H9 (cell line): ENCODE measurements around the gene NBEA. TPM values are rescaled to one million over a fixed set of nuclear protein-coding genes. Genes with fewer than 3 reads are reported as not detected.
A peak's percentile ranks its signal among the peaks of the same experiment; 100 is the strongest.

ENCODE experiments used
- DNase-seq: peaks from one replicate; pipeline ENCODE4 v3.0.0-alpha.2; 2017
- H2AFZ ChIP-seq: one replicate; pipeline ENCODE4 v1.6.1; 2013; ENCODE audit warnings: mild to moderate bottlenecking, low read length, control low read depth, moderate library complexity
- H2AK5ac ChIP-seq: 2 replicates; pipeline ENCODE4 v1.6.1; 2013; ENCODE audit warnings: low read length, control low read depth, mixed read lengths; ENCODE audit not compliant: insufficient read length
- H2BK120ac ChIP-seq: one replicate; pipeline ENCODE4 v1.6.1; 2013; ENCODE audit warnings: low read depth, mild to moderate bottlenecking, low read length, control low read depth, inconsistent platforms; ENCODE audit not compliant: poor library complexity, severe bottlenecking
- H2BK12ac ChIP-seq: 2 replicates; pipeline ENCODE4 v1.6.1; 2013; ENCODE audit warnings: low read length, control low read depth, mixed read lengths, low read depth; ENCODE audit not compliant: insufficient read length
- H2BK15ac ChIP-seq: 2 replicates; pipeline ENCODE4 v1.6.1; 2013; ENCODE audit warnings: low read depth, low read length, control low read depth
- H2BK20ac ChIP-seq: one replicate; pipeline ENCODE4 v1.6.1; 2013; ENCODE audit warnings: low read depth, mild to moderate bottlenecking, low read length, control low read depth, inconsistent platforms; ENCODE audit not compliant: poor library complexity, severe bottlenecking
- H2BK5ac ChIP-seq: 2 replicates; pipeline ENCODE4 v1.6.1; 2013; ENCODE audit warnings: low read length, control low read depth, mixed read lengths; ENCODE audit not compliant: insufficient read length
- H3K14ac ChIP-seq: 2 replicates; pipeline ENCODE4 v1.6.1; 2013; ENCODE audit warnings: low read length, control low read depth; ENCODE audit not compliant: insufficient read depth
- H3K18ac ChIP-seq: 2 replicates; pipeline ENCODE4 v1.6.1; 2013; ENCODE audit warnings: low read depth, mild to moderate bottlenecking, mixed read lengths, low read length, control low read depth; ENCODE audit not compliant: insufficient read length
- H3K23ac ChIP-seq: 2 replicates; pipeline ENCODE4 v1.6.1; 2013; ENCODE audit warnings: low read length, control low read depth, mixed read lengths, low read depth; ENCODE audit not compliant: insufficient read length
- H3K23me2 ChIP-seq: 2 replicates; pipeline ENCODE4 v1.6.1; 2013; ENCODE audit warnings: low read depth, mild to moderate bottlenecking, mixed read lengths, low read length, control low read depth; ENCODE audit not compliant: insufficient read length, poor library complexity, severe bottlenecking
- H3K27ac ChIP-seq: 2 replicates; pipeline ENCODE4 v1.5.1; 2013; ENCODE audit warnings: low read length, control low read depth, mixed read lengths, low read depth; ENCODE audit not compliant: insufficient read length
- H3K27me3 ChIP-seq: 2 replicates; pipeline ENCODE4 v1.6.1; 2013; ENCODE audit warnings: low read length, control low read depth, inconsistent platforms; ENCODE audit not compliant: insufficient read depth
- H3K4ac ChIP-seq: 2 replicates; pipeline ENCODE4 v1.6.1; 2013; ENCODE audit warnings: low read depth, mild to moderate bottlenecking, control low read depth, inconsistent platforms, low read length, moderate library complexity
- H3K4me1 ChIP-seq: 2 replicates; pipeline ENCODE4 v1.6.1; 2013; ENCODE audit warnings: low read length, control low read depth, inconsistent platforms; ENCODE audit not compliant: insufficient read depth
- H3K4me2 ChIP-seq: 2 replicates; pipeline ENCODE4 v1.6.1; 2013; ENCODE audit warnings: low read length, control low read depth, mixed read lengths; ENCODE audit not compliant: insufficient read length, insufficient read depth
- H3K56ac ChIP-seq: 2 replicates; pipeline ENCODE4 v1.6.1; 2013; ENCODE audit warnings: low read depth, mild to moderate bottlenecking, mixed read lengths, low read length, control low read depth; ENCODE audit not compliant: insufficient read length
- H3K79me1 ChIP-seq: 2 replicates; pipeline ENCODE4 v1.6.1; 2013; ENCODE audit warnings: low read depth, mild to moderate bottlenecking, moderate library complexity, low read length, control low read depth, inconsistent platforms; ENCODE audit not compliant: insufficient read depth, poor library complexity, severe bottlenecking
- H3K79me2 ChIP-seq: 2 replicates; pipeline ENCODE4 v1.6.1; 2013; ENCODE audit warnings: low read length, control low read depth, inconsistent platforms; ENCODE audit not compliant: insufficient read depth
- H3K9ac ChIP-seq: 2 replicates; pipeline ENCODE4 v1.6.1; 2013; ENCODE audit warnings: low read length, control low read depth, mixed read lengths; ENCODE audit not compliant: insufficient read length; ENCODE audit errors: extremely low read depth
- H3K9me3 ChIP-seq: one replicate; pipeline ENCODE4 v1.6.1; 2013; ENCODE audit warnings: low read depth, low read length, inconsistent platforms; ENCODE audit not compliant: control insufficient read depth
- H3T11ph ChIP-seq: one replicate; pipeline ENCODE4 v1.6.1; 2013; ENCODE audit warnings: mild to moderate bottlenecking, low read length, control low read depth, inconsistent platforms
- H4K20me1 ChIP-seq: one replicate; pipeline ENCODE4 v1.6.1; 2013; ENCODE audit not compliant: control insufficient read depth, insufficient read length, insufficient read depth
- H4K5ac ChIP-seq: 2 replicates; pipeline ENCODE4 v1.6.1; 2013; ENCODE audit warnings: low read depth, mild to moderate bottlenecking, mixed read lengths, low read length, control low read depth; ENCODE audit not compliant: insufficient read length
- H4K8ac ChIP-seq: replicated peaks from 2 replicates; pipeline ENCODE4 v1.6.1; 2013; ENCODE audit warnings: low read length, control low read depth, mixed read lengths, low read depth; ENCODE audit not compliant: insufficient read length
- H4K91ac ChIP-seq: 2 replicates; pipeline ENCODE4 v1.6.1; 2013; ENCODE audit warnings: low read depth, mild to moderate bottlenecking, moderate library complexity, mixed read lengths, low read length, control low read depth; ENCODE audit not compliant: insufficient read length
- H3K27ac Mint-ChIP-seq, 3 experiments: 2 replicates in 2 of 3; 3 replicates in 1 of 3; pipeline ENCODE4 v1.8.0; 2020 to 2021; ENCODE audit warnings: mixed read lengths in 3 of 3, mild to moderate bottlenecking in 1 of 3, moderate library complexity in 1 of 3
- H3K27me3 Mint-ChIP-seq: 2 replicates; pipeline ENCODE4 v1.8.0; 2021; ENCODE audit warnings: low read depth, mild to moderate bottlenecking, moderate library complexity, mixed read lengths
- H3K36me3 Mint-ChIP-seq, 3 experiments: 2 replicates in 2 of 3; 3 replicates in 1 of 3; pipeline ENCODE4 v1.8.0; 2020 to 2021; ENCODE audit warnings: low read depth in 3 of 3, mixed read lengths in 3 of 3; ENCODE audit not compliant: insufficient read depth in 1 of 3
- H3K4me1 Mint-ChIP-seq, 2 experiments: 2 replicates each; pipeline ENCODE4 v1.8.0; 2020; ENCODE audit warnings: mixed read lengths in 2 of 2
- H3K4me3 Mint-ChIP-seq, 2 experiments: 2 replicates in 1 of 2; 3 replicates in 1 of 2; pipeline ENCODE4 v1.8.0; 2020 to 2021; ENCODE audit warnings: mild to moderate bottlenecking in 2 of 2, mixed read lengths in 2 of 2, moderate library complexity in 1 of 2
- H3K9me3 Mint-ChIP-seq, 2 experiments: 2 replicates in 1 of 2; 3 replicates in 1 of 2; pipeline ENCODE4 v1.8.0; 2020; ENCODE audit warnings: mild to moderate bottlenecking in 2 of 2, mixed read lengths in 2 of 2, moderate library complexity in 1 of 2
- WGBS: extraction: QIAGEN DNeasy Blood & Tissue Kit; methylation state at CpG from one replicate; pipeline ENCODE4 v1.1.7; 2013; ENCODE audit warnings: missing lambda C conversion rate, low lambda C conversion rate, mixed read lengths; ENCODE audit not compliant: insufficient read length; ENCODE audit errors: extremely low coverage; 5-methylcytosine and 5-hydroxymethylcytosine counted together
- total RNA-seq: library from RNA; stranded (reverse); gene quantifications from 2 replicates; pipeline ENCODE4 v1.2.1, GENCODE V29; 2021
- TF ChIP-seq, protein P1 (sequence below): fragments of 200-600 bp; sonication (generic); conservative IDR thresholded peaks from 3 replicates; pipeline ENCODE4 v1.8.0; 2021; ENCODE audit warnings: antibody characterized with exemption, mild to moderate bottlenecking

The NBEA gene
- total RNA-seq, 1 experiment from 2014 or later = 17.3 TPM

DNA sequence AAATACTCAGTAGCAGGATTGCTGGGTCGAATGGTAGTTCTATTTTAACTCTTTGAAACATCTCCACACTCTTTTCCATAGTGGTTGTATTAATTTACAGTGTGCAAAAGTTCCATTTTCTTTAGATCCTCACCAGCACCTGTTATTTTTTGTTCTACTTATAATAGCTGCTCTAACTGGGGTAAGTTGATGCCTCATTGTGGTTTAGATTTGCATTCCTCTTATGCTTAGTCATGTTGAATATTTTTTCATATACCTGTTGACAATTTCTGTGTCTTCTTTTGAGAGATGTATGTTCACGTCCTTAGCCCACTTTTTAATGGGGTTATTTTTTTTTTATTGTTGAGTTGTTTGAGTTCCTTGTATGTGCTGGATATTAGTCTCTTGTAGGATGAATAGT, 144.6 kb downstream of the NBEA start:
- H3K27me3 ChIP-seq = no peaks in the 10 kb centered on the region
- Mint-ChIP-seq H3K4me3 (no peak overlapping the region), H3K9me3 (peaks cover 13 to 14% of the 10 kb centered on the region in 2 experiments; a peak in 4 of 5 replicates), H3K4me1 (no peaks in the 10 kb centered on the region), H3K27ac (peak overlapping the region in 1 of 3 experiments; percentile 24; a peak in 1 of 7 replicates), H3K27me3 (no peaks in the 10 kb centered on the region), H3K36me3 (peaks cover 30 to 34% (median 33%) of the 10 kb centered on the region in 3 experiments)
- no peak overlapping the region for H3K18ac ChIP-seq
- no peak overlapping the region for H2AK5ac ChIP-seq
- no peak overlapping the region for H3K23ac ChIP-seq
- H3K9me3 ChIP-seq = no peaks in the 10 kb centered on the region
- no peaks in the 10 kb centered on the region for H3K79me1 ChIP-seq
- no peak overlapping the region for H2BK120ac ChIP-seq
- H3K27ac ChIP-seq = no peak overlapping the region
- H4K5ac ChIP-seq = no peak overlapping the region
- no peak overlapping the region for H2BK15ac ChIP-seq
- H4K8ac ChIP-seq = no peak overlapping the region
- H3K14ac ChIP-seq = no peak overlapping the region
- no peak overlapping the region for H2BK20ac ChIP-seq
- H2BK5ac ChIP-seq = no peak overlapping the region
- H3K79me2 ChIP-seq = no peaks in the 10 kb centered on the region
- no peak overlapping the region for H2BK12ac ChIP-seq
- no peaks in the 10 kb centered on the region for H3K23me2 ChIP-seq
- no peak overlapping the region for H3K4me2 ChIP-seq
- H3K4ac ChIP-seq = no peak overlapping the region
- H3K9ac ChIP-seq = no peak overlapping the region
- no peak for DNase-seq
- H3K4me1 ChIP-seq = no peaks in the 10 kb centered on the region
- H4K20me1 ChIP-seq = no peaks in the 10 kb centered on the region
- H4K91ac ChIP-seq = no peak overlapping the region
- H3K56ac ChIP-seq = no peak overlapping the region
- WGBS = no CpG with 5 or more reads among the region's 2 CpGs
- TF ChIP-seq, protein P1, sequence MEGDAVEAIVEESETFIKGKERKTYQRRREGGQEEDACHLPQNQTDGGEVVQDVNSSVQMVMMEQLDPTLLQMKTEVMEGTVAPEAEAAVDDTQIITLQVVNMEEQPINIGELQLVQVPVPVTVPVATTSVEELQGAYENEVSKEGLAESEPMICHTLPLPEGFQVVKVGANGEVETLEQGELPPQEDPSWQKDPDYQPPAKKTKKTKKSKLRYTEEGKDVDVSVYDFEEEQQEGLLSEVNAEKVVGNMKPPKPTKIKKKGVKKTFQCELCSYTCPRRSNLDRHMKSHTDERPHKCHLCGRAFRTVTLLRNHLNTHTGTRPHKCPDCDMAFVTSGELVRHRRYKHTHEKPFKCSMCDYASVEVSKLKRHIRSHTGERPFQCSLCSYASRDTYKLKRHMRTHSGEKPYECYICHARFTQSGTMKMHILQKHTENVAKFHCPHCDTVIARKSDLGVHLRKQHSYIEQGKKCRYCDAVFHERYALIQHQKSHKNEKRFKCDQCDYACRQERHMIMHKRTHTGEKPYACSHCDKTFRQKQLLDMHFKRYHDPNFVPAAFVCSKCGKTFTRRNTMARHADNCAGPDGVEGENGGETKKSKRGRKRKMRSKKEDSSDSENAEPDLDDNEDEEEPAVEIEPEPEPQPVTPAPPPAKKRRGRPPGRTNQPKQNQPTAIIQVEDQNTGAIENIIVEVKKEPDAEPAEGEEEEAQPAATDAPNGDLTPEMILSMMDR = no peak
- H3T11ph ChIP-seq = no peak overlapping the region
- no peak overlapping the region for H2AFZ ChIP-seq
